Fibroblast of the aortic adventitia (primary cell): ENCODE data around the gene SORCS1. TPM values are rescaled to one million over a fixed set of nuclear protein-coding genes. Genes with fewer than 3 reads are reported as not detected.
"Not testable (repeated sequence)": the region's sequence is repeated elsewhere in the genome, so short reads cannot be mapped to it uniquely, and the experiment has no call there.

ENCODE experiments used
- DNase-seq: peaks from one replicate; pipeline ENCODE4 v3.0.0-alpha.2; 2010; ENCODE audit warnings: low read depth
- H3K4me3 ChIP-seq: 2 replicates; pipeline ENCODE4 v1.5.1; 2011; ENCODE audit warnings: low read depth, mild to moderate bottlenecking, control low read depth, low read length, moderate library complexity
- CTCF ChIP-seq: IDR thresholded peaks from 2 replicates; pipeline ENCODE4 v1.5.1; 2011; ENCODE audit warnings: mild to moderate bottlenecking, low read length, control low read depth, inconsistent platforms; ENCODE audit not compliant: insufficient read depth
- total RNA-seq: library from RNA; depleted of rRNA; stranded (reverse); fragments of >200 nt; gene quantifications from 2 replicates; pipeline ENCODE4 v1.2.3, GENCODE V29; 2012; ENCODE audit warnings: low replicate concordance

Gene SORCS1
- total RNA-seq, 1 donor = not detected

- H3K4me3 ChIP-seq = no peak overlapping the region
- no peak for TF ChIP-seq CTCF
- no peak for DNase-seq
These were observed 233.2 kb downstream of the SORCS1 start for GRCh38 chr10:106931159-106931852.

GRCh38 chr10:106930751-106931150 lies 233.8 kb downstream of the SORCS1 start:
- TF ChIP-seq CTCF = no peak
- H3K4me3 ChIP-seq = no peak overlapping the region
- no peak for DNase-seq

GRCh38 chr10:106929291-106929895 lies 235.1 kb downstream of the SORCS1 start:
- no peak for DNase-seq
- no peak for TF ChIP-seq CTCF
- H3K4me3 ChIP-seq = no peak overlapping the region

- H3K4me3 ChIP-seq, DNase-seq: not testable (repeated sequence)
These were observed 236.4 kb downstream of the SORCS1 start for GRCh38 chr10:106928151-106928550.

GRCh38 chr10:106925191-106925590 lies 239.3 kb downstream of the SORCS1 start:
- no peak overlapping the region for H3K4me3 ChIP-seq
- DNase-seq = no peak
- no peak for TF ChIP-seq CTCF

- no peak for DNase-seq
- no peak overlapping the region for H3K4me3 ChIP-seq
- no peak for TF ChIP-seq CTCF
These were observed 244.0 kb downstream of the SORCS1 start for GRCh38 chr10:106920538-106920937.

- TF ChIP-seq CTCF = no peak
- no peak for DNase-seq
- H3K4me3 ChIP-seq = no peak overlapping the region
These were observed 244.6 kb downstream of the SORCS1 start for GRCh38 chr10:106919871-106920282.
